Rectal smooth muscle tissue (tissue), 1 donor: ENCODE data around the gene AK3.
A peak's percentile ranks its signal among the peaks of the same experiment; 100 is the strongest.
"Not testable (repeated sequence)": the region's sequence is repeated elsewhere in the genome, so short reads cannot be mapped to it uniquely, and the experiment has no call there.

ENCODE experiments used
- H3K27ac ChIP-seq: one replicate; pipeline ENCODE4 v1.7.0; 2013; ENCODE audit warnings: low read depth, low read length, inconsistent platforms
- H3K27me3 ChIP-seq: one replicate; pipeline ENCODE4 v1.7.0; 2013; ENCODE audit warnings: low read length; ENCODE audit not compliant: control insufficient read depth, insufficient read depth
- H3K36me3 ChIP-seq: one replicate; pipeline ENCODE4 v1.7.0; 2013; ENCODE audit warnings: low read length; ENCODE audit not compliant: control insufficient read depth, insufficient read depth
- H3K4me1 ChIP-seq: one replicate; pipeline ENCODE4 v1.7.0; 2013; ENCODE audit warnings: low read length; ENCODE audit not compliant: control insufficient read depth, insufficient read depth
- H3K4me3 ChIP-seq: one replicate; pipeline ENCODE4 v1.7.0; 2013; ENCODE audit warnings: low read length
- H3K9ac ChIP-seq: one replicate; pipeline ENCODE4 v1.7.0; 2013; ENCODE audit warnings: low read length

The AK3 gene

GRCh38 chr9:4740638-4741364 is at the start of gene AK3:
TSS of gene AK3 (minus strand) at chr9:4741202. CDS start at chr9:4741087, 115 bp downstream.
- H3K4me1 ChIP-seq = peaks cover 4% of the 10 kb centered on the region

DNA sequence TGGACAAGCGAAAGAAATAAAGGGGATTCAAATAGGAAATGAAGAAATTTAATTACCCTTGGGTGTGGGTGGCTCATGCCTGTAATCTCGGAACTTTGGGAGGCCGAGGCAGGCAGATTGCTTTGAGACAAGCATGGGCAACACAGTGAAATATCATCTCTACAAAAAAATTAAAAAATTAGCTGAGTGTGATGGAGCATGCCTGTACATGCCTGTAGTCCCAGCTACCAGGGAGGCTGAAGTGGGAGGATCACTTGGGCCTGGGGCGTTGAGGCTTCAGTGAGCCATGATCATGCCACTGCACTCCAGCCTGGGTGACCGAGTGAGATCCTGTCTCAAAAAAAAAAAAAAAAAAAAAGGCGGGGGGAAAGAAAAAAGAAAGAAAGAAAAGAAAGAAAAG is 47.7 kb upstream of the AK3 start:
- H3K27me3 ChIP-seq = no peaks in the 10 kb centered on the region
- H3K36me3 ChIP-seq = no peaks in the 10 kb centered on the region
- H3K4me1 ChIP-seq = peaks cover 2% of the 10 kb centered on the region
- H3K4me3 ChIP-seq = no peak overlapping the region
- H3K27ac ChIP-seq = no peak overlapping the region
- no peak overlapping the region for H3K9ac ChIP-seq

More at GRCh38 chr9:4740638-4741364, at the start of gene AK3:
- H3K9ac ChIP-seq = peak within 1 kb of the TSS; percentile 88
- no peaks in the 10 kb centered on the region for H3K27me3 ChIP-seq
- no peaks in the 10 kb centered on the region for H3K36me3 ChIP-seq
- H3K4me3 ChIP-seq = peak within 1 kb of the TSS; percentile 85
- peak within 1 kb of the TSS; percentile 88 for H3K27ac ChIP-seq

DNA sequence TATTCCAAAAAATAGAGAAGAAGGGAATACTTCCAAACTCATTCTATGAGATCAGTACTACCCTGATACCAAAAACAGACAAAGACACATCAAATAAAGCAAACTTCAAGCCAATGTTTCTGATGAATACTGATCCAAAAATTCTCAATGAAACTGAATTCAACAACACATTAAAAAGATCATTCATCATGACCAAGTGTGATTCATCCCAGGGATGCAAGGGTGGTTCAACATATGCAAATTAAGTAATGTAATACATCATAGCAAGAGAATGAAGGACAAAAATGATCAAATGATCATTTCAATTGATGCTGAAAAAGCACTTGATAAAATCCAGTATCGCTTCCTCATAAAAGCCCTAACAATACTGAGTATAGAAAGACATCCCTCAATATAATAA is 46.9 kb upstream of the AK3 start:
- Histone ChIP-seq H3K27ac (no peak overlapping the region), H3K4me1 (no peaks in the 10 kb centered on the region), H3K36me3 (no peaks in the 10 kb centered on the region)

DNA sequence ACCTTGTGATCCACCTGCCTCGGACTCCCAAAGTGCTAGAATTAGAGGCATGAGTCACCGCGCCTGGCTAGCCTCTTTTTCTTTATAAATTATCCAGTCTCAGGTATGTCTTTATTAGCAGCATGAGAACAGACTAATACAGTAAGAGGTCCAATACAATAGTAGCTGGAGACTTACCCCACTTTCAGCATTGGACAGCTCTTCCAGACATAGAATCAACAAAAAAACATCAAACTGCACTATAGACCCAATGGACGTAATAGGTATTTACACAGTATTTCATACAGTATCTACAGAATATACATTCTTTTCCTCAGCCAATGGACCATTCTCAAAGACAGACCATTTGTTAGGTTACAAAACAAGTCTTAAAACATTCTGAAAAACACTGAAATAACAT is 45.6 kb upstream of the AK3 start:
- no peak overlapping the region for H3K4me3 ChIP-seq
- H3K27ac ChIP-seq = no peak overlapping the region
- no peak overlapping the region for H3K9ac ChIP-seq
- no peaks in the 10 kb centered on the region for H3K36me3 ChIP-seq
- H3K27me3 ChIP-seq = no peaks in the 10 kb centered on the region
- no peaks in the 10 kb centered on the region for H3K4me1 ChIP-seq

More for the DNA sequence above, 46.9 kb upstream of the AK3 start:
- H3K4me3 ChIP-seq = no peak overlapping the region
- no peaks in the 10 kb centered on the region for H3K27me3 ChIP-seq
- no peak overlapping the region for H3K9ac ChIP-seq

GRCh38 chr9:4784403-4784802 is 43.4 kb upstream of the AK3 start:
- Histone ChIP-seq H3K27me3 (no peaks in the 10 kb centered on the region), H3K4me3 (no peak overlapping the region), H3K36me3 (no peaks in the 10 kb centered on the region), H3K9ac (no peak overlapping the region), H3K4me1 (no peaks in the 10 kb centered on the region), H3K27ac (no peak overlapping the region)

DNA sequence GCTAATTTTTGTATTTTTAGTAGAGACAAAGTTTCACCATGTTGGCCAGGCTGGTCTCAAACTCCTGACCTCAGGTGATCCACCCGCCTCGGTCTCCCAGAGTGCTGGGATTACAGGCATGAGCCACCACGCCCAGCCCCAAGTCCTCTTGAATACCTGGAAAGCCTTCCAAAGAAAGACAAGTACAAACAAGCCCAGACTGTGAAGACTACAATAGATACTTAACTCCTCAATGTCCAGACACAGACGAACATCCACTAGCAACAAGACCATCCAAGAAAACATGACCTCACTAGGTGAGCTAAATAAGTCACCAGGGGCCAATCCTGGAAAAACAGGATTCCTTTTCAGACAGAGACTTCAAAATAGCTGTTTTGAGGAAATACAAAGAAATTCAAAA is 42.2 kb upstream of the AK3 start:
- not testable (repeated sequence) for H3K27ac ChIP-seq, H3K27me3 ChIP-seq, H3K9ac ChIP-seq, H3K36me3 ChIP-seq, H3K4me3 ChIP-seq, H3K4me1 ChIP-seq

GRCh38 chr9:4781408-4781807 is 40.4 kb upstream of the AK3 start:
- Histone ChIP-seq H3K9ac (no peak overlapping the region), H3K4me3 (no peak overlapping the region), H3K27me3 (no peaks in the 10 kb centered on the region), H3K36me3 (no peaks in the 10 kb centered on the region), H3K27ac (no peak overlapping the region), H3K4me1 (no peaks in the 10 kb centered on the region)

- no peaks in the 10 kb centered on the region for H3K27me3 ChIP-seq
- H3K4me1 ChIP-seq = no peaks in the 10 kb centered on the region
- no peak overlapping the region for H3K27ac ChIP-seq
- H3K4me3 ChIP-seq = no peak overlapping the region
- H3K36me3 ChIP-seq = no peaks in the 10 kb centered on the region
- no peak overlapping the region for H3K9ac ChIP-seq
Observed at GRCh38 chr9:4780651-4781050, 39.6 kb upstream of the AK3 start.

DNA sequence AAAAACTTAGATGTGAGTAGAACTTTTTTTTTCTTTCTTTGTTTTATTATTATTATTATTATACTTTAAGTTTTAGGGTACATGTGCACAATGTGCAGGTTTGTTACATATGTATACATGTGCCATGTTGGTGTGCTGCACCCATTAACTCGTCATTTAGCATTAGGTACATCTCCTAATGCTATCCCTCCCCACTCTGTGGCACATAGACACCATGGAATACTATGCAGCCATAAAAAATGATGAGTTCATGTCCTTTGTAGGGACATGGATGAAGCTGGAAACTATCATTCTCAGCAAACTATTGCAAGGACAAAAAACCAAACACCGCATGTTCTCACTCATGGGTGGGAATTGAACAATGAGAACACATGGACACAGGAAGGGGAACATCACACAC is 34.0 kb upstream of the AK3 start:
- H3K36me3 ChIP-seq, H3K4me3 ChIP-seq, H3K27me3 ChIP-seq, H3K9ac ChIP-seq, H3K4me1 ChIP-seq, H3K27ac ChIP-seq: not testable (repeated sequence)

GRCh38 chr9:4774209-4774608 is 33.2 kb upstream of the AK3 start:
- H3K4me1 ChIP-seq = no peaks in the 10 kb centered on the region
- no peak overlapping the region for H3K27ac ChIP-seq
- no peaks in the 10 kb centered on the region for H3K36me3 ChIP-seq
- no peaks in the 10 kb centered on the region for H3K27me3 ChIP-seq
- no peak overlapping the region for H3K9ac ChIP-seq
- H3K4me3 ChIP-seq = no peak overlapping the region

- H3K4me3 ChIP-seq = no peak overlapping the region
- no peak overlapping the region for H3K9ac ChIP-seq
- no peaks in the 10 kb centered on the region for H3K4me1 ChIP-seq
- no peaks in the 10 kb centered on the region for H3K27me3 ChIP-seq
- no peak overlapping the region for H3K27ac ChIP-seq
- no peaks in the 10 kb centered on the region for H3K36me3 ChIP-seq
Observed at GRCh38 chr9:4771788-4772187, 30.8 kb upstream of the AK3 start.

DNA sequence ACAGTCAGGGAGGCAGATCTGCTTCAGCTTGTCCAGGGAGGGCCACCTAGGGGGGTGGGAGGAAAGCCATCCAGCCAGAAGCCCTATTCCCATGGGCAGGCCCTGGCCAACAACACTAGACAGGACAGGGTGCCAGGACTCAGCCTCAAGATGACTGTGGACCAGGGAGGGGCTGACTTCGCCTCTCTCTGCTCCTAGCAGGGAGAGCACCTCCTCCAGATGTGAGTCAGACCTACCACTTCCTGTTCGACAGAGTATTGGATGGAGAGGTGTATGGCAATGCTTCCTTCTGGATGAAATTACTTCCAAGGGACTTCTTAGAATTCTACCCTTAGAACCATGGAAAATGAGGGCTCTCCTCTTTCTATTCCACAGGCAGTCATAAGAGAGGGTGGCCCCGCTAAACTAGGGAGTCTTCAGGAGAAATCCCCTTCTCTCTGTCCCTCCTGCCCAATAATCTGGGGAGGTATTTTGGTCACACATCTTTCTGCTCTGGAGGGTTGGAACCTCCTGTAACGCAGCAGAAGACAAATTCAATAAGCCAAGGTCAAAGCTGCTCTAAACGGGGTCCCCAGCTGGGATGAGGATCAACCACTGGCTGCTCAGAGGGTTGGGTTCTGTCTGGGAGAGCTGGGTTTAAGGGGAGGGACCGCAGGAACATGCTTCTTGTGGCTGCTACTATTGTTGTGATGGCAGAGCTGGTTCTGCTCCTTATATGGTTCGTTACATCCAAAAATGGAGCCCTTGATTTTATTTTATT is 28.5 kb upstream of the AK3 start:
- no peaks in the 10 kb centered on the region for H3K36me3 ChIP-seq

GRCh38 chr9:4768681-4769080 is 27.7 kb upstream of the AK3 start:
- no peak overlapping the region for H3K4me3 ChIP-seq
- no peak overlapping the region for H3K9ac ChIP-seq
- no peak overlapping the region for H3K27ac ChIP-seq
- no peaks in the 10 kb centered on the region for H3K4me1 ChIP-seq
- no peaks in the 10 kb centered on the region for H3K27me3 ChIP-seq
- H3K36me3 ChIP-seq = no peaks in the 10 kb centered on the region

More for the DNA sequence above, 28.5 kb upstream of the AK3 start:
- Histone ChIP-seq H3K4me3 (no peak overlapping the region), H3K9ac (no peak overlapping the region), H3K27ac (no peak overlapping the region), H3K4me1 (no peaks in the 10 kb centered on the region), H3K27me3 (no peaks in the 10 kb centered on the region)
